ENCODE measurements around the gene NUP62CL.

NUP62CL gene

GRCh38 chrX:107135965-107136307, 70.3 kb downstream of the NUP62CL start:
- Histone ChIP-seq H3F3A (ENCODE audit: insufficient read depth, low read length) (no peaks in the 10 kb centered on the region), H3K27me3 (ENCODE audit: insufficient read depth, low read length) (no peaks in the 10 kb centered on the region), H3K4me3 (ENCODE audit: low read depth, low read length, poor library complexity, severe bottlenecking) (no peak overlapping the region)

GRCh38 chrX:107135049-107135964, 70.9 kb downstream of the NUP62CL start:
- Histone ChIP-seq H4K20me1 (ENCODE audit: insufficient read depth, low read length) (no peaks in the 10 kb centered on the region), H3K4me3 (ENCODE audit: low read depth, low read length, poor library complexity, severe bottlenecking) (no peak overlapping the region), H3K36me3 (ENCODE audit: insufficient read depth, low read length) (no peaks in the 10 kb centered on the region), H3K9ac (ENCODE audit: low read length) (no peak overlapping the region), H3K79me2 (ENCODE audit: insufficient read depth, low read length) (no peaks in the 10 kb centered on the region), H3K4me2 (ENCODE audit: low read length) (no peak overlapping the region), H3K4me1 (ENCODE audit: insufficient read depth, low read length, severe bottlenecking) (no peaks in the 10 kb centered on the region), H3K27me3 (ENCODE audit: insufficient read depth, low read length) (no peaks in the 10 kb centered on the region), H3K9me3 (ENCODE audit: low read length) (no peaks in the 10 kb centered on the region), H3K27ac (ENCODE audit: low read depth, low read length, poor library complexity, severe bottlenecking) (no peak overlapping the region), H2AFZ (ENCODE audit: low read length) (no peak overlapping the region), H3K9me2 (ENCODE audit: low read depth, low read length) (no peaks in the 10 kb centered on the region), H3F3A (ENCODE audit: insufficient read depth, low read length) (no peaks in the 10 kb centered on the region)
- no peak for TF ChIP-seq CTCF (IDR thresholded peaks at IDR 0.05; ENCODE audit: low read length)
- no peak for TF ChIP-seq EZH2 (IDR thresholded peaks at IDR 0.05; ENCODE audit: borderline replicate concordance, low read length)

More at GRCh38 chrX:107135965-107136307, 70.3 kb downstream of the NUP62CL start:
- no peaks in the 10 kb centered on the region for H3K4me1 ChIP-seq (ENCODE audit: insufficient read depth, low read length, severe bottlenecking)
- H3K9me2 ChIP-seq (ENCODE audit: low read depth, low read length): no peaks in the 10 kb centered on the region
- H3K9me3 ChIP-seq (ENCODE audit: low read length): no peaks in the 10 kb centered on the region
- H2AFZ ChIP-seq (ENCODE audit: low read length): no peak overlapping the region
- no peaks in the 10 kb centered on the region for H3K79me2 ChIP-seq (ENCODE audit: insufficient read depth, low read length)
- H3K27ac ChIP-seq (ENCODE audit: low read depth, low read length, poor library complexity, severe bottlenecking): no peak overlapping the region
- H3K36me3 ChIP-seq (ENCODE audit: insufficient read depth, low read length): no peaks in the 10 kb centered on the region
- H3K9ac ChIP-seq (ENCODE audit: low read length): no peak overlapping the region
- H4K20me1 ChIP-seq (ENCODE audit: insufficient read depth, low read length): no peaks in the 10 kb centered on the region
- H3K4me2 ChIP-seq (ENCODE audit: low read length): no peak overlapping the region
- TF ChIP-seq EZH2 (IDR thresholded peaks at IDR 0.05; ENCODE audit: borderline replicate concordance, low read length): no peak
- TF ChIP-seq CTCF (IDR thresholded peaks at IDR 0.05; ENCODE audit: low read length): no peak

- Histone ChIP-seq H3K9me2 (ENCODE audit: low read depth, low read length) (no peaks in the 10 kb centered on the region), H3K36me3 (ENCODE audit: insufficient read depth, low read length) (no peaks in the 10 kb centered on the region), H3K4me2 (ENCODE audit: low read length) (no peak overlapping the region), H3K27me3 (ENCODE audit: insufficient read depth, low read length) (no peaks in the 10 kb centered on the region), H3K27ac (ENCODE audit: low read depth, low read length, poor library complexity, severe bottlenecking) (no peak overlapping the region), H3K79me2 (ENCODE audit: insufficient read depth, low read length) (no peaks in the 10 kb centered on the region), H3K4me3 (ENCODE audit: low read depth, low read length, poor library complexity, severe bottlenecking) (no peak overlapping the region), H3K4me1 (ENCODE audit: insufficient read depth, low read length, severe bottlenecking) (peaks cover 6% of the 10 kb centered on the region), H2AFZ (ENCODE audit: low read length) (no peak overlapping the region), H4K20me1 (ENCODE audit: insufficient read depth, low read length) (no peaks in the 10 kb centered on the region), H3K9me3 (ENCODE audit: low read length) (no peaks in the 10 kb centered on the region), H3F3A (ENCODE audit: insufficient read depth, low read length) (no peaks in the 10 kb centered on the region), H3K9ac (ENCODE audit: low read length) (no peak overlapping the region)
- TF ChIP-seq CTCF (IDR thresholded peaks at IDR 0.05; ENCODE audit: low read length) (no peak), EZH2 (IDR thresholded peaks at IDR 0.05; ENCODE audit: borderline replicate concordance, low read length) (no peak)
These were observed 82.5 kb downstream of the NUP62CL start for GRCh38 chrX:107123750-107124149.
